HEK293 (cell line): ENCODE measurements around the gene TNFRSF14.

ENCODE experiments used
- CTCF ChIA-PET: fragments of 350-600 bp; formaldehyde crosslinking; extraction: SDS; loops from one replicate; lab custom pipeline; 2021; ENCODE audit warnings: antibody characterized with exemption; lab: Yijun Ruan, JAX
- POLR2A ChIA-PET: fragments of 300-600 bp; formaldehyde crosslinking; extraction: SDS; loops from one replicate; lab custom pipeline; 2020; ENCODE audit warnings: antibody characterized with exemption, inconsistent platforms; lab: Yijun Ruan, JAX
- H3K27ac ChIP-seq: fragments of 200-500 bp; sonication (Bioruptor generic); 2 replicates; pipeline ENCODE4 v1.5.1; 2014; ENCODE audit warnings: low read depth, low read length, control low read depth, inconsistent platforms; ENCODE audit errors: extremely low read depth
- H3K36me3 ChIP-seq, 2 experiments: fragments of 200-500 bp in 1 of 2; sonication (Bioruptor generic) in 1 of 2; 1 replicate in 1 of 2; 2 replicates in 1 of 2; pipeline ENCODE4 v1.5.1; 2014 to 2017; ENCODE audit warnings: inconsistent platforms in 2 of 2, low read length in 2 of 2; ENCODE audit not compliant: control insufficient read depth in 2 of 2, insufficient read depth in 1 of 2
- H3K4me1 ChIP-seq: fragments of 200-500 bp; sonication (Bioruptor generic); 2 replicates; pipeline ENCODE4 v1.5.1; 2014; ENCODE audit warnings: mild to moderate bottlenecking, low read length, inconsistent platforms; ENCODE audit not compliant: control insufficient read depth, insufficient read depth
- H3K4me3 ChIP-seq: 2 replicates; pipeline ENCODE4 v1.5.1; 2011; ENCODE audit warnings: low read depth, mild to moderate bottlenecking, control low read depth, low read length, moderate library complexity
- H3K9me3 ChIP-seq: fragments of 200-500 bp; sonication (Bioruptor generic); 2 replicates; pipeline ENCODE4 v1.5.1; 2014; ENCODE audit warnings: low read depth, low read length, inconsistent platforms; ENCODE audit not compliant: control insufficient read depth, insufficient read depth
- EGR2 ChIP-seq: fragments of 450-650 bp; formaldehyde crosslinking; IDR thresholded peaks from 2 replicates; pipeline ENCODE4 v1.5.1; 2016; ENCODE audit warnings: low read depth, missing biosample characterization, missing genetic modification characterization
- HOXA7 ChIP-seq: sonication (generic); formaldehyde crosslinking; IDR thresholded peaks from 2 replicates; pipeline ENCODE4 v1.8.1; 2022; ENCODE audit warnings: missing genetic modification reagents, borderline replicate concordance
- KLF16 ChIP-seq: fragments of 450-650 bp; formaldehyde crosslinking; IDR thresholded peaks from 2 replicates; pipeline ENCODE4 v1.5.1; 2017; ENCODE audit warnings: missing biosample characterization, missing genetic modification characterization
- KLF7 ChIP-seq: fragments of 450-650 bp; formaldehyde crosslinking; IDR thresholded peaks from 2 replicates; pipeline ENCODE4 v1.5.1; 2016; ENCODE audit warnings: missing biosample characterization, missing genetic modification characterization, borderline replicate concordance
- RBAK ChIP-seq: fragments of 450-650 bp; formaldehyde crosslinking; IDR thresholded peaks from 2 replicates; pipeline ENCODE4 v1.5.1; 2016; ENCODE audit warnings: missing biosample characterization, missing genetic modification characterization
- SP2 ChIP-seq: fragments of 450-650 bp; formaldehyde crosslinking; IDR thresholded peaks from 2 replicates; pipeline ENCODE4 v1.5.1; 2016; ENCODE audit warnings: missing biosample characterization, missing genetic modification characterization
- TRIM28 ChIP-seq: IDR thresholded peaks from 2 replicates; pipeline ENCODE4 v1.6.1; 2011; ENCODE audit warnings: low read length, control low read depth, borderline replicate concordance
- ZFP41 ChIP-seq: fragments of 450-650 bp; formaldehyde crosslinking; IDR thresholded peaks from 2 replicates; pipeline ENCODE4 v1.5.1; 2016; ENCODE audit warnings: missing biosample characterization, missing genetic modification characterization, borderline replicate concordance
- ZIC2 ChIP-seq: fragments of 450-650 bp; formaldehyde crosslinking; IDR thresholded peaks from 2 replicates; pipeline ENCODE4 v1.5.1; 2016; ENCODE audit warnings: missing biosample characterization, missing genetic modification characterization
- ZNF114 ChIP-seq: fragments of 450-650 bp; formaldehyde crosslinking; IDR thresholded peaks from 2 replicates; pipeline ENCODE4 v1.5.0; 2017; ENCODE audit warnings: missing biosample characterization, missing genetic modification characterization
- ZNF274 ChIP-seq, 2 experiments: fragments of 200-500 bp in 1 of 2; fragments of 450-650 bp in 1 of 2; sonication (Bioruptor generic) in 1 of 2; formaldehyde crosslinking in 1 of 2; IDR thresholded peaks; 2 replicates each; pipeline versions ENCODE4 v1.5.1 to v1.6.1; 2014 to 2016; ENCODE audit warnings: borderline replicate concordance in 1 of 2, inconsistent platforms in 1 of 2, low read length in 1 of 2, missing biosample characterization in 1 of 2, missing genetic modification characterization in 1 of 2
- ZNF302 ChIP-seq: fragments of 450-650 bp; formaldehyde crosslinking; IDR thresholded peaks from 2 replicates; pipeline ENCODE4 v1.5.1; 2016; ENCODE audit warnings: missing biosample characterization, missing genetic modification characterization, low read depth
- ZNF548 ChIP-seq: fragments of 450-650 bp; formaldehyde crosslinking; IDR thresholded peaks from 2 replicates; pipeline ENCODE4 v1.5.1; 2016; ENCODE audit warnings: missing biosample characterization, missing genetic modification characterization
- ZNF585B ChIP-seq: fragments of 450-650 bp; formaldehyde crosslinking; IDR thresholded peaks from 2 replicates; pipeline ENCODE4 v1.5.1; 2016; ENCODE audit warnings: missing biosample characterization, missing genetic modification characterization
- ZNF600 ChIP-seq: fragments of 450-650 bp; formaldehyde crosslinking; IDR thresholded peaks from 2 replicates; pipeline ENCODE4 v1.5.1; 2016; ENCODE audit warnings: missing biosample characterization, missing genetic modification characterization
- ZNF660 ChIP-seq: fragments of 450-650 bp; IDR thresholded peaks from 2 replicates; pipeline ENCODE4 v1.5.1; 2018; ENCODE audit warnings: missing biosample characterization, mild to moderate bottlenecking, missing genetic modification characterization
- ZNF791 ChIP-seq: fragments of 450-650 bp; formaldehyde crosslinking; IDR thresholded peaks from 2 replicates; pipeline ENCODE4 v1.5.1; 2016; ENCODE audit warnings: missing biosample characterization, missing genetic modification characterization
- TF ChIP-seq, protein P1 (sequence below): fragments of 450-650 bp; formaldehyde crosslinking; IDR thresholded peaks from 2 replicates; pipeline ENCODE4 v1.5.1; 2017; ENCODE audit warnings: missing biosample characterization, missing genetic modification characterization
- TF ChIP-seq, protein P2 (sequence below): fragments of 450-650 bp; formaldehyde crosslinking; IDR thresholded peaks from 2 replicates; pipeline ENCODE4 v1.5.1; 2016; ENCODE audit warnings: missing biosample characterization, missing genetic modification characterization
- TF ChIP-seq, protein P3 (sequence below): fragments of 450-650 bp; formaldehyde crosslinking; IDR thresholded peaks from 2 replicates; pipeline ENCODE4 v1.5.1; 2017; ENCODE audit warnings: missing biosample characterization, mild to moderate bottlenecking, missing genetic modification characterization, moderate library complexity
- TF ChIP-seq, protein P4 (sequence below): fragments of 450-650 bp; formaldehyde crosslinking; IDR thresholded peaks from 2 replicates; pipeline ENCODE4 v1.5.1; 2017; ENCODE audit warnings: missing biosample characterization, missing genetic modification characterization

Gene TNFRSF14

DNA sequence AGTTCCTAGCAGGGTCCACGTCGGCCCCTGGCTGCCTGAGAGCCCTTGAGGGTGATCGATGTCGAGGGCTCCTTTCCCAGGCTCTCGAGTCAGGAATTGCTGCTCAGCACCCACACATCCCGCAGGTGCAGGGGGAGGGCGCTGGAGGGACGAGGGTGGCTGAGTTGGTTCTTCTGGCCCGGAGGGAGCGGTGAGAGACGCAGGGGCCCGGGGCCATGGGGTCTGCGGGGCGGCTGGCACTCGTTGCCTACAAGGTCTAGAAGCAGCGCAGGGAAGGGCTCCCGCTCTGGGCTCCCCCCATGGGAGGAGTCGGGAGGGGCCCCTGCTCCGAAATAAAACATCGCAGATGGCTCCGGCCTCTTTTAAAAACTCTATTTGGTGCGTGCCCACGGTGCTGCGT, 48.0 kb upstream of the TNFRSF14 start:
- Histone ChIP-seq H3K27ac (no peak overlapping the region), H3K9me3 (no peaks in the 10 kb centered on the region), H3K4me1 (no peaks in the 10 kb centered on the region), H3K36me3 (peaks cover 0 to 63% of the 10 kb centered on the region in 2 experiments; a peak in 1 of 3 replicates), H3K4me3 (no peak overlapping the region)
- TF ChIP-seq, protein P1, sequence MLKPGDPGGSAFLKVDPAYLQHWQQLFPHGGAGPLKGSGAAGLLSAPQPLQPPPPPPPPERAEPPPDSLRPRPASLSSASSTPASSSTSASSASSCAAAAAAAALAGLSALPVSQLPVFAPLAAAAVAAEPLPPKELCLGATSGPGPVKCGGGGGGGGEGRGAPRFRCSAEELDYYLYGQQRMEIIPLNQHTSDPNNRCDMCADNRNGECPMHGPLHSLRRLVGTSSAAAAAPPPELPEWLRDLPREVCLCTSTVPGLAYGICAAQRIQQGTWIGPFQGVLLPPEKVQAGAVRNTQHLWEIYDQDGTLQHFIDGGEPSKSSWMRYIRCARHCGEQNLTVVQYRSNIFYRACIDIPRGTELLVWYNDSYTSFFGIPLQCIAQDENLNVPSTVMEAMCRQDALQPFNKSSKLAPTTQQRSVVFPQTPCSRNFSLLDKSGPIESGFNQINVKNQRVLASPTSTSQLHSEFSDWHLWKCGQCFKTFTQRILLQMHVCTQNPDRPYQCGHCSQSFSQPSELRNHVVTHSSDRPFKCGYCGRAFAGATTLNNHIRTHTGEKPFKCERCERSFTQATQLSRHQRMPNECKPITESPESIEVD: no peak
- TF ChIP-seq, protein P2, sequence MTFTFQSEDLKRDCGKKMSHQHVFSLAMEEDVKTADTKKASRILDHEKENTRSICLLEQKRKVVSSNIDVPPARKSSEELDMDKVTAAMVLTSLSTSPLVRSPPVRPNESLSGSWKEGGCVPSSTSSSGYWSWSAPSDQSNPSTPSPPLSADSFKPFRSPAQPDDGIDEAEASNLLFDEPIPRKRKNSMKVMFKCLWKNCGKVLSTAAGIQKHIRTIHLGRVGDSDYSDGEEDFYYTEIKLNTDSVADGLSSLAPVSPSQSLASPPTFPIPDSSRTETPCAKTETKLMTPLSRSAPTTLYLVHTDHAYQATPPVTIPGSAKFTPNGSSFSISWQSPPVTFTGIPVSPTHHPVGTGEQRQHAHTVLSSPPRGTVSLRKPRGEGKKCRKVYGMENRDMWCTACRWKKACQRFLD (tag by site-specific recombination): no peak
- TF ChIP-seq ZIC2 (tag by site-specific recombination) (no peak), KLF7 (tag by site-specific recombination) (no peak), RBAK (tag by site-specific recombination) (no peak), ZFP41 (tag by site-specific recombination) (no peak), TRIM28 (no peak), EGR2 (tag by site-specific recombination) (no peak), ZNF274 (IDR thresholded peaks at IDR 0.05; ENCODE audit: low read length) (no peak), ZNF274 (tag by site-specific recombination; IDR thresholded peaks at IDR 0.05; ENCODE audit: borderline replicate concordance) (no peak), SP2 (no peak), ZNF585B (tag by site-specific recombination) (no peak), ZNF548 (tag by site-specific recombination) (no peak), HOXA7 (CRISPR knock-in tag) (no peak), ZNF114 (tag by site-specific recombination) (no peak), KLF16 (tag by site-specific recombination) (no peak), ZNF660 (no peak), ZNF791 (tag by site-specific recombination) (no peak)
- TF ChIP-seq, protein P3, sequence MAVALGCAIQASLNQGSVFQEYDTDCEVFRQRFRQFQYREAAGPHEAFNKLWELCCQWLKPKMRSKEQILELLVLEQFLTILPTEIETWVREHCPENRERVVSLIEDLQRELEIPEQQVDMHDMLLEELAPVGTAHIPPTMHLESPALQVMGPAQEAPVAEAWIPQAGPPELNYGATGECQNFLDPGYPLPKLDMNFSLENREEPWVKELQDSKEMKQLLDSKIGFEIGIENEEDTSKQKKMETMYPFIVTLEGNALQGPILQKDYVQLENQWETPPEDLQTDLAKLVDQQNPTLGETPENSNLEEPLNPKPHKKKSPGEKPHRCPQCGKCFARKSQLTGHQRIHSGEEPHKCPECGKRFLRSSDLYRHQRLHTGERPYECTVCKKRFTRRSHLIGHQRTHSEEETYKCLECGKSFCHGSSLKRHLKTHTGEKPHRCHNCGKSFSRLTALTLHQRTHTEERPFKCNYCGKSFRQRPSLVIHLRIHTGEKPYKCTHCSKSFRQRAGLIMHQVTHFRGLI: no peak
- TF ChIP-seq, protein P4, sequence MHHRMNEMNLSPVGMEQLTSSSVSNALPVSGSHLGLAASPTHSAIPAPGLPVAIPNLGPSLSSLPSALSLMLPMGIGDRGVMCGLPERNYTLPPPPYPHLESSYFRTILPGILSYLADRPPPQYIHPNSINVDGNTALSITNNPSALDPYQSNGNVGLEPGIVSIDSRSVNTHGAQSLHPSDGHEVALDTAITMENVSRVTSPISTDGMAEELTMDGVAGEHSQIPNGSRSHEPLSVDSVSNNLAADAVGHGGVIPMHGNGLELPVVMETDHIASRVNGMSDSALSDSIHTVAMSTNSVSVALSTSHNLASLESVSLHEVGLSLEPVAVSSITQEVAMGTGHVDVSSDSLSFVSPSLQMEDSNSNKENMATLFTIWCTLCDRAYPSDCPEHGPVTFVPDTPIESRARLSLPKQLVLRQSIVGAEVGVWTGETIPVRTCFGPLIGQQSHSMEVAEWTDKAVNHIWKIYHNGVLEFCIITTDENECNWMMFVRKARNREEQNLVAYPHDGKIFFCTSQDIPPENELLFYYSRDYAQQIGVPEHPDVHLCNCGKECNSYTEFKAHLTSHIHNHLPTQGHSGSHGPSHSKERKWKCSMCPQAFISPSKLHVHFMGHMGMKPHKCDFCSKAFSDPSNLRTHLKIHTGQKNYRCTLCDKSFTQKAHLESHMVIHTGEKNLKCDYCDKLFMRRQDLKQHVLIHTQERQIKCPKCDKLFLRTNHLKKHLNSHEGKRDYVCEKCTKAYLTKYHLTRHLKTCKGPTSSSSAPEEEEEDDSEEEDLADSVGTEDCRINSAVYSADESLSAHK (tag by site-specific recombination): no peak
- POLR2A ChIA-PET: interaction anchor here (1.2 to 1.5 kb wide), 3 partner anchors 18 to 38 kb away, joined by 4 to 5 read pairs (median 4); partner anchors contain the start of gene PANK4
- CTCF ChIA-PET: no interaction called here

DNA sequence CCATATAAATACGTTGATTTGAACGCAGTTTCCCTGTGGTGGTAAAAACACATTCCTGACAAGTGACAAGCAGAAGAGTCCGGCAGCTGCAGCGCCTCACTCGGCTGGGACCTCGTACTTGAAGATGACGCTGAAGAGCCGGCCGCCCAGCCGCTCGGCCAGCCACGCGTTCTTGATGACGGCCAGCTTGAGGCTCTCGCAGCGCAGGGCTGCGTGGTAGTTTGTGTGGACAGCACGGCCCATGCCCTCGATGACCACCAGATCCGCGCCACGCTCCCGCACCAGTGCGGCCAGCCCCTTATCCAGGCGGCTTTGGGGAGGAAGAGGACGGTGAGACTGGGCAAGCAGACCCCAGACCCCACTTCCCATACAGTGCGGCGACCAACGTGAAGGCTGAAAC, 47.4 kb upstream of the TNFRSF14 start:
- H3K27ac ChIP-seq: no peak overlapping the region
- no peak overlapping the region for H3K4me3 ChIP-seq
- H3K36me3 ChIP-seq: peaks cover 0 to 68% of the 10 kb centered on the region in 2 experiments; a peak in 1 of 3 replicates
- no peaks in the 10 kb centered on the region for H3K9me3 ChIP-seq
- TF ChIP-seq ZNF600 (tag by site-specific recombination) (peak; percentile 64; the same call in 1 of the 2 replicates), ZNF302 (tag by site-specific recombination) (no peak)
- TF ChIP-seq, all 188 proteins: peak for 1
- CTCF ChIA-PET: interaction anchor here (0.7 kb wide), 1 partner anchor 39 kb away, joined by 5 read pairs; no protein-coding TSS in a partner anchor
- no peaks in the 10 kb centered on the region for H3K4me1 ChIP-seq
- POLR2A ChIA-PET: interaction anchor here (1.3 kb wide), 1 partner anchor 18 kb away, joined by 5 read pairs; the partner anchor contains the start of gene PANK4
